ENCODE measurements around the gene SLC13A3. TPM values are rescaled to one million over a fixed set of nuclear protein-coding genes. Genes with fewer than 3 reads are reported as not detected.

SLC13A3 gene
- total and polyA plus RNA-seq, 2 donors (not counting 3 experiments of a cell fraction or from before 2014, with no cell fraction given): 0.11 to 0.40 TPM

GRCh38 chr20:46550461-46550860 is 100.8 kb downstream of the SLC13A3 start, which contains the start of gene OCSTAMP:
Gene OCSTAMP, minus strand, starts transcription at chr20:46550654. Its CDS starts 94 bp downstream, at chr20:46550560.
- ChIA-PET CTCF (interaction anchor here (0.8 to 2.3 kb wide), 3 partner anchors 12 to 35 kb away, joined by 3 to 13 read pairs (median 4); no protein-coding TSS in a partner anchor), POLR2A (no interaction called here)
- no peaks in the 10 kb centered on the region for H3K36me3 ChIP-seq (ENCODE audit: control insufficient read depth in 2 of 2, extremely low read depth in 1 of 2, insufficient read depth in 2 of 2, low read length in 2 of 2)
- FAIRE-seq: no peak
- TF ChIP-seq MAX (IDR thresholded peaks at IDR 0.05; ENCODE audit: insufficient read depth, insufficient read length) (no peak), JUN (IDR thresholded peaks at IDR 0.05; ENCODE audit: borderline replicate concordance, insufficient read depth, insufficient read length, low read depth) (no peak), POLR2AphosphoS5 (IDR thresholded peaks at IDR 0.05; ENCODE audit: insufficient read depth, low read depth, low read length) (no peak), MYC (IDR thresholded peaks at IDR 0.05; ENCODE audit: low read depth, low read length) (no peak), CTCF (IDR thresholded peaks at IDR 0.05; ENCODE audit: extremely low read depth in 1 of 2, insufficient read depth in 1 of 2, low read depth in 1 of 2, low read length in 2 of 2) (no peak), EZH2 (IDR thresholded peaks at IDR 0.05; ENCODE audit: borderline replicate concordance, low read depth, low read length, severe bottlenecking) (no peak), POLR2A (IDR thresholded peaks at IDR 0.05; ENCODE audit: low read depth, low read length) (no peak), FOS (IDR thresholded peaks at IDR 0.05; ENCODE audit: borderline replicate concordance, insufficient read depth, low read length) (no peak)
- no peak for DNase-seq (ENCODE audit: low read depth, low spot score)
- H4K20me1 ChIP-seq (replicated peaks; ENCODE audit: control insufficient read depth, extremely low read depth, insufficient read depth, low read length): no peaks in the 10 kb centered on the region
- intact Hi-C loops (cut with micrococcal nuclease) (no loop called here), dilution Hi-C loops (cut with MboI; ENCODE audit: extremely low pct_ligation_motif_present, low sequenced_read_pairs) (no loop called here)
- H2AFZ ChIP-seq (ENCODE audit: low read depth, low read length): no peak within 1 kb of the TSS
- no peak within 1 kb of the TSS for H3K4me3 ChIP-seq (replicated peaks in 1 of 3; ENCODE audit: insufficient read depth in 1 of 3, low read depth in 1 of 3, low read length in 3 of 3)
- H3K27ac ChIP-seq (ENCODE audit: insufficient read depth, low read depth, low read length): no peak within 1 kb of the TSS
- no peaks in the 10 kb centered on the region for H3K27me3 ChIP-seq (ENCODE audit: control insufficient read depth in 2 of 2, insufficient read depth in 2 of 2, low read length in 2 of 2)
- H3K9me1 ChIP-seq (replicated peaks; ENCODE audit: control insufficient read depth, extremely low read depth, insufficient read depth, low read length): no peaks in the 10 kb centered on the region
- no peak within 1 kb of the TSS for H3K4me2 ChIP-seq (ENCODE audit: insufficient read depth, low read length)
- no peak within 1 kb of the TSS for H3K9ac ChIP-seq (replicated peaks; ENCODE audit: extremely low read depth, insufficient read depth, low read length)
- no peaks in the 10 kb centered on the region for H3K4me1 ChIP-seq (ENCODE audit: control insufficient read depth, extremely low read depth, insufficient read depth, low read length)
- H3K79me2 ChIP-seq (ENCODE audit: control insufficient read depth, insufficient read depth, low read length): no peaks in the 10 kb centered on the region
- BruUV-seq (replicated peaks): no TSS peak
- H3K9me3 ChIP-seq (replicated peaks; ENCODE audit: control insufficient read depth, insufficient read depth, low read length): no peaks in the 10 kb centered on the region
